GM21526 (cell line): Measurements from ENCODE around the gene DSTN.

Source experiments
- ATAC-seq: cut with Tn5 transposase; IDR thresholded peaks from one replicate; pipeline ENCODE4 v1.9.1; 2021; ENCODE audit warnings: moderate library complexity; ENCODE audit not compliant: unreplicated experiment, low FRiP score

DSTN gene

GRCh38 chr20:17635332-17636244 lies 65.7 kb downstream of the DSTN start:
- ATAC-seq, result no peak

DNA sequence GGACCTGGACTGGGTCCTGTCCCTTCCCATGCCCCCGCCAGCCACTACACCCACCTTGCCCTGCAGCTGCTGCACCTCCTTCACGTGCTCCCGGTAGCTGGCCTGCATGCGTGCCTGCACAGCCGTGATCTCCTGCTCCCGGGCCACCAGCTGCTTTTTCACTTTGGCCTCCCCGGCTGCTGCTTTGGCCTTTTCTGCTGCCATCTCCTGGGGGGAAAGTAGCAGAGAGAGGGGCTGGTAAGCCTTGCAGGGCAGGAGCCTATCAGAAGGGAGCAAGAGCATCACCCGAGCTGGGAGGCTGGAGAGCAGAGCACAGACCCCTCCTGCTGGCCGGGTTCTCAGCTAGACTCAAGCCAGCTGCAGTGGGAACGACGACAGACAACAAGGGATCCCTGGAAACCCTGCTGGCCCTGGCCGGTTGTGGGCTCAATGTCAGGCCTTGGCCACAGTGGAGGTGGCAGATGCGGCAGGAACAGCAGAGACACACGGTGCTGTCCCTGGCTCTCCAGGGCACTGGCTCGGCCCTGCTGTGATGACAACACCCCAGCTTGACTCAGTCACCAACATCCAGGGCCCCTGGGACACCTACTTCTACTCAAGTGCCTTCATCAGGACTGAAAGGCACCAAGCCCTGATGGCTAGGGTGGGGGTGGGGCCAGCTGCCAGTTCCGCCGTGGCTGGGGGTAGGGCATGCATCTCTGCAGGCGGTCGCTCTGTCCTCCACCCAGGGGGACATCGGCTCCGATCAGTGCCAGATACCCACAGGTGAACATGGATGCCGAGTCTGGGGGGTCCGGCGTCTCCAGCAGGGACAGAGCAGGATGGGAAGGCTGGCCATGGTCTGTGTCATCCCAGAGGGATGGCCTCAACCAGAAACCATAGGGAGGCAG lies 66.9 kb downstream of the DSTN start:
- no peak for ATAC-seq

- no peak for ATAC-seq
Measured at GRCh38 chr20:17637413-17637780, 67.5 kb downstream of the DSTN start.

- no peak for ATAC-seq
Measured at GRCh38 chr20:17637985-17638640, 68.2 kb downstream of the DSTN start.

DNA sequence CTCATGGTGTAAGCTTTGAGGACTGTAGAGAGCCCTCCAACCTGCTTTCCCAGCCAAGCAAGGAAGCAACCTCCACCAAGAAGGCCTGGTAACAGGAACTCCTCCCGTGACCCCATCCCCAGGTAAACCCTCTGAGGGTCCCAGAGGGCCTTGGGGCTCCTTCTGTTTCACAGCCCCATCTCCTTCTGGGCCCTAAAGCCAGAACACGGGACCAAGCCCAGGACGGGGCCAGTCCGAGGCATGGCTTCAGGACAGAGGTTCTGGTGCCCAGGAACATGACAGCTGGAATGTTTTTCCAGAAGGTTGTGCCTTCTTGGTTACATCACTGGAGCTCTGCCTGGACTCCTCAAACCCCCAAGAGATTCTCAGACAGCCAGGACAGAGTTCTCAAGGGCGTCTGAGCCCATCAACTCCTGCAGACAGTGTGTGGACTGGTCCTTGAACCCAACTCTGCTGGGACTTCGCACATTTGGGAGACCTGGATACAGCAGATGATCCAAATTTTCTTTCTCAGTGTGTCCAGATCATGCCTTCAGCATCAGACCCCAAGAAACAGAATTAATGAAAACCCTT lies 69.0 kb downstream of the DSTN start:
- no peak for ATAC-seq

DNA sequence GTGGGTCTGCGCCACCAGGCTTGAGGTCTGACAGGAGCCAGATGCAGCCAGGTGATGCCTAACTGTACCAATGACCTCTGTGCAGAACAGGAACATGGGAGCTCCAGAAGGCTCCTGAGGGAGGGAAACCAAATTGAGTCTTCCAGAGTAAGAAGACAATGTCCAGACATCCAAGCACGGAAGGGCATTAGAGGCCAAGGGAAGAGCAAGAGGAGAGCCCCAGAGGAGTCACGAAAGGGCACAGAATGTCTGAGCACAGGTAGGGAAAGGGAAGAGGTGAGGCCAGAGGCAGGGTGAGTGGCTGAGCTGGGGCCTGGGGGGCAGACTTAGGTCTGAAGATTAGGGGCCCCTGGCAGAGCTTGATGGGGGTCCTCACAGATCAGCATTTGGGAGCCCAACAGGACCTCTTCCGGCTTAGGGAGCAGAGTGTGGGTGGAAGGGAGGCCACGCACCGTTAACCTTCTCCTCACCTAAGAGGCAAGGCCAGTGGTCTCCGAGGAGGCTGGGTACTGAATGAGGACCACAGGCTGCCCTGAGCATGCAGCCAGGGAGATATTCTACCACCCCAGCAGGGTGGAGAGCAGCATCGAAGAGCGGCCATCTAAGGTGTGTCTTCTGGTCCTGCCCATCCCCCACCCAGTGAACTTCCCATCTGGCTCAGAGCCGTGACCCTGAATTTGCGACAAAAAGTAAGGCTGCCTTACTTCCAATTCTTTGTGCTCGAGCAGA lies 70.4 kb downstream of the DSTN start:
- no peak for ATAC-seq

GRCh38 chr20:17640875-17641378 lies 71.1 kb downstream of the DSTN start:
- ATAC-seq, result no peak

- no peak for ATAC-seq
Measured at GRCh38 chr20:17641520-17641964, 71.7 kb downstream of the DSTN start.

- ATAC-seq, result no peak
Measured at GRCh38 chr20:17641993-17642392, 72.1 kb downstream of the DSTN start.

GRCh38 chr20:17642404-17643269 lies 72.8 kb downstream of the DSTN start:
- ATAC-seq, result no peak

- no peak for ATAC-seq
Measured at GRCh38 chr20:17643531-17644188, 73.8 kb downstream of the DSTN start.

- no peak for ATAC-seq
Measured at GRCh38 chr20:17644451-17644850, 74.6 kb downstream of the DSTN start.

DNA sequence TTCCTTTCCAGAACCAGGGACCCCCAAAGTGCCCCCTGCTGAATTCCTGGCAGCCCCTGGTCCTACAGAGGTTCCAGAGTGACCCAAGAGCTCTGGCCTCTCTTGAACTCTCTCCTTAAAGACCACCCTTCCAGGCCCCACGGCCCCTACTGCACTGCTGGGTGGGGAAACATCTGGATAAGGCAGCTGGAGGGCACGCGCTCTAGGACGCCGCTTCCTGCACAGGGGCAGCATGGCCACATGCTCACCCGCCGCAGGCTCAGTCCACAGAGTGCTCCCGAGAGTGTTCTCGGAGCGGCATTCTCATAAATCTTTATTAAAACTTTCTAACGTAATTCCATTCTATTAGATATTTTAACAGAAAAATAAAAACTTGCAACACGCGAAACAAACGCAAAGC lies 75.1 kb downstream of the DSTN start:
- no peak for ATAC-seq

- ATAC-seq, result no peak
Measured at GRCh38 chr20:17645546-17646208, 75.8 kb downstream of the DSTN start.

GRCh38 chr20:17646209-17646960 lies 76.5 kb downstream of the DSTN start:
- ATAC-seq, result no peak

DNA sequence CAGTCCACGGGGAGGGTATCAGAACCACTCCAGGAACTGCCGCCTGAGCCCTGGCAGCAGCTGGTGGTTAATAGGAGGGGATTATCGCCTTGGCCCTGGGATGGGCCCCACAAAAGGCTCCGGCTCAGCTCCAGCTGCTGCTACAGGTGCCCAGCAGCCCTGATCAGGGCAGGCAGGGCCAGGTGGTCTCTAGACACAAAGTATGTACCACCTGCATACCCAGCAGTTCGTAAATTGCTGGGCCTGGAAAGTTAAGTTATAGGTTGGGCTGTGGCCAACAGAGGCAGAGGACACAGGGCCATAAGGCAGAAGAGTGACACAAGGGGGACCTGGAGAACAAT lies 77.1 kb downstream of the DSTN start:
- ATAC-seq, result no peak
